ENCODE data around the gene XIRP1.

DNA sequence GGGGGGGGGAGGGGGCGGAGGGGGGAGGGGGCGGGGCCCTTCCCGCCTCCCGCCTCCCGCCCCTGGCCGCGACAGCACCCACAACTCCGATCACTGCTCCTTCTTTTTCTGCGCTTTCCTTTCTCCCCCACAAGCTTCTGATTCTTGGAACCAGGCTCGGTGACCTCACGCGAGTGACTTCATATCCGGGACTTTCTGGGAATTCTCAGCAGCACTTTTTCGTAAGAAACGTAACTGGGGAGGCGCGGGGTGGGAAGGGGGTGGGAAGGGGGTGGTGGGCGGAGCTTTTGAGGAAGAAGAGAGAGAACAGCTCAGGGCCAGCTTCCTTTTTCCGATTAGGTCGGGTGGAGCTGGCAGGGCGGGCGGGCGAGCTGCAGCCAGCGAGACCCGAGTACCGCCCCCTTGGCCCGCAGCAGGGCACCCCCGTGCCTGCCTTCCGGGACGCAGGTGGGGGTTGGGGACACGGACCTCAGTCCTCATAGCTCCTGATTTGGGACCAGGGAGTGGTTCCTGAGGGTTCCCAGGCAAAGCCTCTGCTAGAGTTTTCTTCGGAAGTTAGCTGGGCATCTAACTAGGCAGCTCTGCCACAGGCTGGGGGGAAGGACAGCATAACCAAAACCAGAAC, 14.6 kb downstream of the XIRP1 start:
- TF ChIP-seq, protein P1, sequence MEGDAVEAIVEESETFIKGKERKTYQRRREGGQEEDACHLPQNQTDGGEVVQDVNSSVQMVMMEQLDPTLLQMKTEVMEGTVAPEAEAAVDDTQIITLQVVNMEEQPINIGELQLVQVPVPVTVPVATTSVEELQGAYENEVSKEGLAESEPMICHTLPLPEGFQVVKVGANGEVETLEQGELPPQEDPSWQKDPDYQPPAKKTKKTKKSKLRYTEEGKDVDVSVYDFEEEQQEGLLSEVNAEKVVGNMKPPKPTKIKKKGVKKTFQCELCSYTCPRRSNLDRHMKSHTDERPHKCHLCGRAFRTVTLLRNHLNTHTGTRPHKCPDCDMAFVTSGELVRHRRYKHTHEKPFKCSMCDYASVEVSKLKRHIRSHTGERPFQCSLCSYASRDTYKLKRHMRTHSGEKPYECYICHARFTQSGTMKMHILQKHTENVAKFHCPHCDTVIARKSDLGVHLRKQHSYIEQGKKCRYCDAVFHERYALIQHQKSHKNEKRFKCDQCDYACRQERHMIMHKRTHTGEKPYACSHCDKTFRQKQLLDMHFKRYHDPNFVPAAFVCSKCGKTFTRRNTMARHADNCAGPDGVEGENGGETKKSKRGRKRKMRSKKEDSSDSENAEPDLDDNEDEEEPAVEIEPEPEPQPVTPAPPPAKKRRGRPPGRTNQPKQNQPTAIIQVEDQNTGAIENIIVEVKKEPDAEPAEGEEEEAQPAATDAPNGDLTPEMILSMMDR (IDR thresholded peaks at IDR 0.05; ENCODE audit: low read depth, low read length, poor library complexity, severe bottlenecking), result no peak
- no peak for TF ChIP-seq EZH2phosphoT487 (IDR thresholded peaks at IDR 0.05; ENCODE audit: borderline replicate concordance, low read length)

Measured in DOHH2 (cell line).